ENCODE measurements around the gene RIMKLB.
"Not testable (repeated sequence)": the region's sequence is repeated elsewhere in the genome, so short reads cannot be mapped to it uniquely, and the experiment has no call there.

The RIMKLB gene

GRCh38 chr12:8781381-8782127 lies 83.8 kb downstream of the RIMKLB start:
- FAIRE-seq (no peak), DNase-seq (ENCODE audit: insufficient read length) (no peak)
- TF ChIP-seq TAF1 (IDR thresholded peaks at IDR 0.05; ENCODE audit: borderline replicate concordance, low read depth, low read length) (no peak), POLR2AphosphoS5 (IDR thresholded peaks at IDR 0.05; ENCODE audit: low read depth, low read length) (no peak), POLR2A (IDR thresholded peaks at IDR 0.05; ENCODE audit: low read depth, low read length) (no peak)

- DNase-seq (ENCODE audit: insufficient read length) (no peak), FAIRE-seq (no peak)
- TF ChIP-seq POLR2A (IDR thresholded peaks at IDR 0.05; ENCODE audit: low read depth, low read length) (no peak), TAF1 (IDR thresholded peaks at IDR 0.05; ENCODE audit: borderline replicate concordance, low read depth, low read length) (no peak), POLR2AphosphoS5 (IDR thresholded peaks at IDR 0.05; ENCODE audit: low read depth, low read length) (no peak)
Observed at GRCh38 chr12:8784290-8784888, 86.6 kb downstream of the RIMKLB start.

GRCh38 chr12:8785499-8785898 lies 87.7 kb downstream of the RIMKLB start:
- no peak for FAIRE-seq
- no peak for TF ChIP-seq TAF1 (IDR thresholded peaks at IDR 0.05; ENCODE audit: borderline replicate concordance, low read depth, low read length)
- TF ChIP-seq POLR2AphosphoS5 (IDR thresholded peaks at IDR 0.05; ENCODE audit: low read depth, low read length), result no peak
- no peak for TF ChIP-seq POLR2A (IDR thresholded peaks at IDR 0.05; ENCODE audit: low read depth, low read length)
- DNase-seq (ENCODE audit: insufficient read length), result no peak

GRCh38 chr12:8787206-8787605 lies 89.4 kb downstream of the RIMKLB start:
- DNase-seq (ENCODE audit: insufficient read length); FAIRE-seq: not testable (repeated sequence)

GRCh38 chr12:8788706-8789105 lies 90.9 kb downstream of the RIMKLB start:
- not testable (repeated sequence) for DNase-seq (ENCODE audit: insufficient read length); FAIRE-seq

GRCh38 chr12:8789341-8790013 lies 91.7 kb downstream of the RIMKLB start:
- FAIRE-seq; DNase-seq (ENCODE audit: insufficient read length): not testable (repeated sequence)

- FAIRE-seq; DNase-seq (ENCODE audit: insufficient read length): not testable (repeated sequence)
Observed at GRCh38 chr12:8793226-8793625, 95.4 kb downstream of the RIMKLB start.

GRCh38 chr12:8794611-8795010 lies 96.8 kb downstream of the RIMKLB start:
- not testable (repeated sequence) for DNase-seq (ENCODE audit: insufficient read length); FAIRE-seq

GRCh38 chr12:8796831-8797626 lies 99.2 kb downstream of the RIMKLB start:
- FAIRE-seq (no peak), DNase-seq (ENCODE audit: insufficient read length) (no peak)
- TF ChIP-seq TAF1 (IDR thresholded peaks at IDR 0.05; ENCODE audit: borderline replicate concordance, low read depth, low read length), result no peak
- no peak for TF ChIP-seq POLR2A (IDR thresholded peaks at IDR 0.05; ENCODE audit: low read depth, low read length)
- TF ChIP-seq POLR2AphosphoS5 (IDR thresholded peaks at IDR 0.05; ENCODE audit: low read depth, low read length), result no peak

GRCh38 chr12:8801213-8801612 lies 103.4 kb downstream of the RIMKLB start:
- DNase-seq (ENCODE audit: insufficient read length); FAIRE-seq: not testable (repeated sequence)

- not testable (repeated sequence) for FAIRE-seq; DNase-seq (ENCODE audit: insufficient read length)
Observed at GRCh38 chr12:8804833-8805232, 107.0 kb downstream of the RIMKLB start.

GRCh38 chr12:8805487-8805886 lies 107.7 kb downstream of the RIMKLB start:
- DNase-seq (ENCODE audit: insufficient read length); FAIRE-seq: not testable (repeated sequence)

GRCh38 chr12:8807084-8807483 lies 109.3 kb downstream of the RIMKLB start:
- not testable (repeated sequence) for DNase-seq (ENCODE audit: insufficient read length); FAIRE-seq

- not testable (repeated sequence) for DNase-seq (ENCODE audit: insufficient read length); FAIRE-seq
Observed at GRCh38 chr12:8810112-8810511, 112.3 kb downstream of the RIMKLB start.
